Heart left ventricle (tissue), 16 donors: ENCODE measurements around the gene CXADR. TPM values are rescaled to one million over a fixed set of nuclear protein-coding genes. Genes with fewer than 3 reads are reported as not detected.

Source experiments
- ATAC-seq, 4 donors: fragments of 200-7000 bp; cut with Tn5 transposase; one replicate each; pipeline ENCODE4 v1.9.1; 2020 to 2022; ENCODE audit warnings: moderate library complexity in 4 of 4, mild to moderate bottlenecking in 3 of 4, moderate number of reproducible peaks in 1 of 4
- DNase-seq, 5 donors: peaks; one replicate each; pipeline ENCODE4 v3.0.0-alpha.2; 2020
- H3K27ac ChIP-seq, 12 donors: fragments of 200-600 bp; sonication (generic) in 4 of 12; one replicate each; pipeline versions ENCODE4 v1.5.0 to v1.8.0; 2016 to 2022; ENCODE audit warnings: mild to moderate bottlenecking in 2 of 12
- H3K27me3 ChIP-seq, 9 donors: fragments of 200-600 bp; sonication (generic) in 2 of 9; one replicate each; pipeline versions ENCODE4 v1.5.1 to v1.8.0; 2016 to 2022; ENCODE audit warnings: mild to moderate bottlenecking in 3 of 9
- H3K36me3 ChIP-seq, 9 donors: fragments of 200-600 bp; sonication (generic) in 2 of 9; one replicate each; pipeline versions ENCODE4 v1.5.0 to v1.8.0; 2018 to 2022; ENCODE audit warnings: mild to moderate bottlenecking in 2 of 9
- H3K4me1 ChIP-seq, 12 donors: fragments of 200-600 bp; sonication (generic) in 4 of 12; one replicate each; pipeline versions ENCODE4 v1.5.0 to v1.8.0; 2016 to 2022; ENCODE audit warnings: mild to moderate bottlenecking in 3 of 12
- H3K4me3 ChIP-seq, 12 donors: fragments of 200-600 bp; sonication (generic) in 4 of 12; one replicate each; pipeline versions ENCODE4 v1.5.0 to v1.8.0; 2017 to 2022; ENCODE audit warnings: mild to moderate bottlenecking in 9 of 12, moderate library complexity in 4 of 12
- H3K9me3 ChIP-seq, 12 donors: fragments of 200-600 bp; sonication (generic) in 4 of 12; one replicate each; pipeline versions ENCODE4 v1.5.0 to v1.8.0; 2016 to 2022; ENCODE audit warnings: mild to moderate bottlenecking in 1 of 12
- POLR2A ChIP-seq, 2 donors: fragments of 450-650 bp; IDR thresholded peaks; one replicate each; pipeline ENCODE4 v1.6.1; 2017; ENCODE audit warnings: antibody characterized with exemption in 2 of 2, mild to moderate bottlenecking in 2 of 2, moderate library complexity in 2 of 2
- WGBS, 4 donors: extraction: QIAGEN DNeasy Blood & Tissue Kit in 2 of 4; methylation state at CpG; one replicate each; pipeline versions ENCODE4 v1.1.5 to v1.1.7; 2013 to 2018; 5-methylcytosine and 5-hydroxymethylcytosine counted together
- intact Hi-C, 10 donors: fragments of 100-400 bp; cut with DNase I; formaldehyde crosslinking; loops; one replicate each; pipeline versions ENCODE4 v1.11.1 to v1.14.2; 2022
- polyA plus RNA-seq, 2 donors: library from polyadenylated mRNA; stranded (reverse); fragments of 200-250 nt; gene quantifications; one replicate each; pipeline ENCODE4 v1.2.3, GENCODE V29; 2013
- total RNA-seq, 9 donors: library from RNA; depleted of rRNA in 2 of 9; stranded (reverse); fragments of >200 nt in 2 of 9; fragmentation: NEBNext Ultra II Directional in 3 of 9; extraction: Animal tissue kit (Norgen Biotek cat#: 25700) in 3 of 9; gene quantifications; one replicate each; pipeline versions ENCODE4 v1.1.0 to v1.2.4, GENCODE V29; 2016 to 2023
- TF ChIP-seq, protein P1 (sequence below), 12 donors: fragments of 200-600 bp; sonication (generic) in 4 of 12; IDR thresholded peaks; one replicate each; pipeline versions ENCODE4 v1.5.0 to v1.8.0; 2018 to 2022; ENCODE audit warnings: antibody characterized with exemption in 12 of 12, mild to moderate bottlenecking in 5 of 12
- donor health status: ischemic (EF 13 %, LVEDD 7.1; RV severe dilation, severe dysfunction).
- donor health status: healthy with polysubstance abuse.
- donor health status: DM: no; HTN: yes; CAD: no.
- donor health status: DM: no; HTN: no; CAD: no.
- donor health status: ischemic (EF 25% LVEDD 6.9; RV normal size, moderate dysfunction).
- donor health status: ischemic (EF 25% LVEDD 5.7; RV mildly dilated, moderate dysfunction).
- donor health status: healthy.
- donor health status: DM: yes; HTN: yes; CAD: no.
- donor health status: ischemic (EF 35%, LVEDD 5.7; RV mildly dilated, moderate dysfunction).
- donor health status: nonischemic (EF 11% LVEDD 7.7; RV severe dilation, severe dysfunction).
- donor health status: DM: yes; HTN: yes; CAD: no.
- donor health status: PGD.
- donor health status: ischemic (EF 29% LVEDD 5.4; RV normal size, mild dysfunction).
- donor health status: nonischemic (EF 23%, LVEDD 6.1; RV moderate dilation, normal function).

CXADR gene
- total and polyA plus RNA-seq, 11 donors, result 7.5 to 45.1 (median 29.3) TPM

DNA sequence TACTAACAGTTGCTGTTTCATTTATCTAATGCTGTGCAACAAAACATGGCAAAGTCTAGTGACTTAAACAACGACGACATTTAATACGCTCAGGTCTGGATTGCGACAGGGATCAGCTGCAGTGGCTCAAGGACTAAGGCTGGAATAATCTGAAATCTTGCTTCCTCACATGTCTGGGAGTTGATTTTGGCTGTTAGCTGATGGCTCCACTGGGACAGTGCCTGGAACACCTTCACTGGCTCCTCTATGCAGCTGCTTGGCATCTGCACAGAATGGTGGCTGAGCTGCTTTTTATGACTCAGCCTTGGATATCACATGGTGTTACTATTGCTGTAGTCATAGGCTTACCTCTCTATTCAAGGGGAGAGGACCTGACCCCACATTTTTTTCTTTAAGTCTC, 123.9 kb downstream of the CXADR start:
- Histone ChIP-seq H3K27ac (no peak overlapping the region), H3K4me3 (no peak overlapping the region), H3K4me1 (no peaks in the 10 kb centered on the region), H3K36me3 (no peaks in the 10 kb centered on the region), H3K27me3 (no peaks in the 10 kb centered on the region), H3K9me3 (peaks cover 0 to 12% (median 0%) of the 10 kb centered on the region in 12 donors)
- intact Hi-C loops, result no loop called here
- TF ChIP-seq, protein P1, sequence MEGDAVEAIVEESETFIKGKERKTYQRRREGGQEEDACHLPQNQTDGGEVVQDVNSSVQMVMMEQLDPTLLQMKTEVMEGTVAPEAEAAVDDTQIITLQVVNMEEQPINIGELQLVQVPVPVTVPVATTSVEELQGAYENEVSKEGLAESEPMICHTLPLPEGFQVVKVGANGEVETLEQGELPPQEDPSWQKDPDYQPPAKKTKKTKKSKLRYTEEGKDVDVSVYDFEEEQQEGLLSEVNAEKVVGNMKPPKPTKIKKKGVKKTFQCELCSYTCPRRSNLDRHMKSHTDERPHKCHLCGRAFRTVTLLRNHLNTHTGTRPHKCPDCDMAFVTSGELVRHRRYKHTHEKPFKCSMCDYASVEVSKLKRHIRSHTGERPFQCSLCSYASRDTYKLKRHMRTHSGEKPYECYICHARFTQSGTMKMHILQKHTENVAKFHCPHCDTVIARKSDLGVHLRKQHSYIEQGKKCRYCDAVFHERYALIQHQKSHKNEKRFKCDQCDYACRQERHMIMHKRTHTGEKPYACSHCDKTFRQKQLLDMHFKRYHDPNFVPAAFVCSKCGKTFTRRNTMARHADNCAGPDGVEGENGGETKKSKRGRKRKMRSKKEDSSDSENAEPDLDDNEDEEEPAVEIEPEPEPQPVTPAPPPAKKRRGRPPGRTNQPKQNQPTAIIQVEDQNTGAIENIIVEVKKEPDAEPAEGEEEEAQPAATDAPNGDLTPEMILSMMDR (IDR thresholded peaks at IDR 0.05), result no peak
- TF ChIP-seq POLR2A (IDR thresholded peaks at IDR 0.05), result no peak
- 71 to 94% (median 80%) methylated on average over 4 of the region's 4 CpGs for WGBS, 4 donors
- peak in 3 of 4 donors; percentile 54 to 68 (median 61) for ATAC-seq
- peak in 2 of 5 donors; percentile 34 to 37 for DNase-seq

GRCh38 chr21:17640821-17641220, 128.0 kb downstream of the CXADR start:
- DNase-seq, result no peak
- intact Hi-C loops, result no loop called here
- H3K4me1 ChIP-seq, result no peaks in the 10 kb centered on the region
- H3K27me3 ChIP-seq, result no peaks in the 10 kb centered on the region
- 79 to 91% (median 87%) methylated on average over 2 of the region's 2 CpGs for WGBS, 4 donors
- no peaks in the 10 kb centered on the region for H3K36me3 ChIP-seq
- TF ChIP-seq POLR2A (IDR thresholded peaks at IDR 0.05), result no peak
- TF ChIP-seq, protein P1 (IDR thresholded peaks at IDR 0.05), result no peak
- peaks cover 0 to 12% (median 0%) of the 10 kb centered on the region in 12 donors for H3K9me3 ChIP-seq
- no peak overlapping the region for H3K27ac ChIP-seq
- ATAC-seq, result no peak
- H3K4me3 ChIP-seq, result no peak overlapping the region

Other genes with a start within 250 kb of the CXADR start
- gene BTG3, start 99.9 kb downstream of the CXADR start, total RNA-seq, result 10 to 100 TPM in 1 of 9 donors, 1 to 10 TPM in 8; 2.6 to 13.4 (median 6.2) TPM
- gene BTG3, start 99.9 kb downstream of the CXADR start, polyA plus RNA-seq, result 10 to 100 TPM in 1 of 2 donors, 1 to 10 TPM in 1; 6.4 to 16.1 TPM